ENCODE measurements around the gene KBTBD6. TPM values are rescaled to one million over a fixed set of nuclear protein-coding genes. Genes with fewer than 3 reads are reported as not detected.

KBTBD6 gene
- total RNA-seq, 1 experiment from 2014 or later, result 8.2 TPM

DNA sequence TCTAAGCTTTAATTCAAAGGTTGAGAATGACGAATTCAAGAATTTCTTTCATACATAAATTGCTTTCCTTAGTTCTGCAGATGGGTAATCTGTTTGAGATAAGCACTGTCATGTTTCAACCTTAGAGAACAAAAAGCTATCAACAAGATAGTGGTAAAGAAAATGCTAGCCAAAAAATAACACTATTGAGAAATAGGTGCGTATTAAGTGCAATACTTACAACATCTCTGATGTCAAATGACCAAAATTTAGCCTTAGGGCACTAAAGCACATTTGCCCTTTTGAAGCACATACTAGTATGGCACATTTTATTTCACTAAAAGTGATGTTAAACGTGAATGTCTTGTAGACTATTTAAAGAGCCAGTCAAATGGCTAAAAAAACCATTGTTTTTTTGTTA lies 4.9 kb downstream of the KBTBD6 start:
- ChIA-PET CTCF (no interaction called here), POLR2A (interaction anchor here (0.7 to 2.5 kb wide), 7 partner anchors 9 to 67 kb away, joined by 3 to 9 read pairs (median 4); partner anchors contain the start of gene WBP4)
- no peaks in the 10 kb centered on the region for H3K9me3 Mint-ChIP-seq (ENCODE audit: unreplicated experiment)
- H3K27me3 Mint-ChIP-seq (ENCODE audit: insufficient read depth, unreplicated experiment), result no peaks in the 10 kb centered on the region
- intact Hi-C loops (cut with micrococcal nuclease), result no loop called here
- peak; percentile 58 for DNase-seq (ENCODE audit: unreplicated experiment)
- BruUV-seq (replicated peaks), result no TSS peak
- H3K4me3 Mint-ChIP-seq (ENCODE audit: unreplicated experiment), result peak overlapping the region; percentile 30
- H3K4me1 Mint-ChIP-seq (ENCODE audit: insufficient read depth, unreplicated experiment), result peaks cover 22% of the 10 kb centered on the region
- peaks cover 11% of the 10 kb centered on the region for H3K36me3 Mint-ChIP-seq (ENCODE audit: insufficient read depth, unreplicated experiment)
- TF ChIP-seq, protein P1, sequence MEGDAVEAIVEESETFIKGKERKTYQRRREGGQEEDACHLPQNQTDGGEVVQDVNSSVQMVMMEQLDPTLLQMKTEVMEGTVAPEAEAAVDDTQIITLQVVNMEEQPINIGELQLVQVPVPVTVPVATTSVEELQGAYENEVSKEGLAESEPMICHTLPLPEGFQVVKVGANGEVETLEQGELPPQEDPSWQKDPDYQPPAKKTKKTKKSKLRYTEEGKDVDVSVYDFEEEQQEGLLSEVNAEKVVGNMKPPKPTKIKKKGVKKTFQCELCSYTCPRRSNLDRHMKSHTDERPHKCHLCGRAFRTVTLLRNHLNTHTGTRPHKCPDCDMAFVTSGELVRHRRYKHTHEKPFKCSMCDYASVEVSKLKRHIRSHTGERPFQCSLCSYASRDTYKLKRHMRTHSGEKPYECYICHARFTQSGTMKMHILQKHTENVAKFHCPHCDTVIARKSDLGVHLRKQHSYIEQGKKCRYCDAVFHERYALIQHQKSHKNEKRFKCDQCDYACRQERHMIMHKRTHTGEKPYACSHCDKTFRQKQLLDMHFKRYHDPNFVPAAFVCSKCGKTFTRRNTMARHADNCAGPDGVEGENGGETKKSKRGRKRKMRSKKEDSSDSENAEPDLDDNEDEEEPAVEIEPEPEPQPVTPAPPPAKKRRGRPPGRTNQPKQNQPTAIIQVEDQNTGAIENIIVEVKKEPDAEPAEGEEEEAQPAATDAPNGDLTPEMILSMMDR (IDR thresholded peaks at IDR 0.05; ENCODE audit: unreplicated experiment), result no peak
- H3K27ac Mint-ChIP-seq (ENCODE audit: low read depth, unreplicated experiment), result peak overlapping the region; percentile 50

DNA sequence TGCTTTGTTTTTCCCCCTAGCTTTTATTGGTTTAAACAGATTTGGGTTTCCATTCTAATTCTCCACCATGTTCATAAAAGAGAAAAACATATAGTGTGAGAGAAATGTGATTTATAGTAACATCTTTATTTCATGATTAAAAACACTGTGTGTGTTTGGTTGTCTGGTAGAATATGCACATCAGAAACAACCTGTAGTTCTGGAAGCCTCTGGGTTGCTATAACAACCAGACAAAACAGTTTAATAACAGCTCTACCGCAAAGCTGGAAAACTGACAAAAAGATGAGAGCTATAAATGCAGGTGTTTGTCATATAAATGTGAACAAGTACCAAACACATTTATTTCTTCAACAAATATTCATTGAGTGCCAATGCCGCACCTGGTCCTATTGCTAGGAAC lies 9.8 kb downstream of the KBTBD6 start:
- Mint-ChIP-seq H3K27ac (ENCODE audit: low read depth, unreplicated experiment) (no peak overlapping the region), H3K4me1 (ENCODE audit: insufficient read depth, unreplicated experiment) (peaks cover 4% of the 10 kb centered on the region), H3K27me3 (ENCODE audit: insufficient read depth, unreplicated experiment) (no peaks in the 10 kb centered on the region), H3K4me3 (ENCODE audit: unreplicated experiment) (no peak overlapping the region), H3K36me3 (ENCODE audit: insufficient read depth, unreplicated experiment) (peaks cover 11% of the 10 kb centered on the region), H3K9me3 (ENCODE audit: unreplicated experiment) (no peaks in the 10 kb centered on the region)
- POLR2A ChIA-PET, result interaction anchor here (0.5 kb wide), 1 partner anchor 11 kb away, joined by 3 read pairs; no protein-coding TSS in a partner anchor
- intact Hi-C loops (cut with micrococcal nuclease), result no loop called here
- TF ChIP-seq, protein P1 (IDR thresholded peaks at IDR 0.05; ENCODE audit: unreplicated experiment), result no peak
- no TSS peak for BruUV-seq (replicated peaks)
- CTCF ChIA-PET, result interaction anchor here (0.5 kb wide), 1 partner anchor 152 kb away, joined by 3 read pairs; no protein-coding TSS in a partner anchor
- DNase-seq (ENCODE audit: unreplicated experiment), result no peak

DNA sequence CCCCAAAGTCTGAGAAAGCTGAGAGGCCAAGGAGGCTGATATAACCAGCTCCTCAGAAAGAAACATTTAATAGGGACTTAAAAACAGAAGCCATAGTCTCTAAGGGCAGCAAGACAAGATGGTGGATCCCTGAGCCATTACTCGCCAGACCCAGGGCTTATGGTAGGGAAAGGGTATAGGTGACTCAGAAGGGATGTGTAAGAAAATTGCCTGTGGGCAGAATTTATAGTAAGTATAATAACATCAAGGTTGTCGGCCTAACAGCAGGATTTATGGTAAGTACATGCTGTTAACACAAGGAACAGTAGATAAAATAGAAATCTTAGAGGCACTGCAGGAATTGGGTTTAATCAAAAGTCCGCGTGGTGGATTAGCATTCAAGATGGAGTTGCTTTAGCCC lies 14.7 kb downstream of the KBTBD6 start:
- Mint-ChIP-seq H3K4me3 (ENCODE audit: unreplicated experiment) (no peak overlapping the region), H3K36me3 (ENCODE audit: insufficient read depth, unreplicated experiment) (no peaks in the 10 kb centered on the region), H3K27ac (ENCODE audit: low read depth, unreplicated experiment) (no peak overlapping the region), H3K4me1 (ENCODE audit: insufficient read depth, unreplicated experiment) (no peaks in the 10 kb centered on the region), H3K27me3 (ENCODE audit: insufficient read depth, unreplicated experiment) (no peaks in the 10 kb centered on the region), H3K9me3 (ENCODE audit: unreplicated experiment) (no peaks in the 10 kb centered on the region)
- POLR2A ChIA-PET, result interaction anchor here (1.1 to 1.7 kb wide), 2 partner anchors 9 to 57 kb away, joined by 4 read pairs; partner anchors contain the start of gene WBP4
- TF ChIP-seq, protein P1 (IDR thresholded peaks at IDR 0.05; ENCODE audit: unreplicated experiment), result no peak
- intact Hi-C loops (cut with micrococcal nuclease), result no loop called here
- BruUV-seq (replicated peaks), result no TSS peak
- peak; percentile 43 for DNase-seq (ENCODE audit: unreplicated experiment)
- CTCF ChIA-PET, result interaction anchor here (0.6 to 1.4 kb wide), 4 partner anchors 36 to 105 kb away, joined by 3 to 4 read pairs (median 4); no protein-coding TSS in a partner anchor

DNA sequence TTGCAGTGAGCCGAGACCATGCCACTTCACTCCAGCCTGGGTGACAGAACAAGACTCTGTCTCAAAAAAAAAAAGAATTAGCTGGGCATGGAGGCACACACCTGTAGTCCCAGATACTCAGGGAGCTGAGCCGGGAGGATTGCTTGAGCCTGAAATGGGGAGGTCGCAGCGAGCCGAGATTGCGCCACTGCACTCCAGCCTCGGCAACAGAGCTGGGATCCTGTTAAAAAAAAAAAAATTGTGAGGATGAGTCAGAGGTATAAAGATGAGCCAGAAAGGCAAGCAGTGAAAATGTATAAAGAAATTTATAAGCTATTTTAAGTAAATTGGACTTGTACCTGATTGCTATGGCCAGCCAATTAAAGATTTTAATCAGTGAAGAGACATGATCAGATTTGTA lies 21.1 kb downstream of the KBTBD6 start:
- peak; percentile 72 for DNase-seq (ENCODE audit: unreplicated experiment)
- Mint-ChIP-seq H3K27ac (ENCODE audit: low read depth, unreplicated experiment) (peak overlapping the region; percentile 49), H3K9me3 (ENCODE audit: unreplicated experiment) (no peaks in the 10 kb centered on the region), H3K36me3 (ENCODE audit: insufficient read depth, unreplicated experiment) (no peaks in the 10 kb centered on the region), H3K4me3 (ENCODE audit: unreplicated experiment) (no peak overlapping the region), H3K4me1 (ENCODE audit: insufficient read depth, unreplicated experiment) (peaks cover 5% of the 10 kb centered on the region), H3K27me3 (ENCODE audit: insufficient read depth, unreplicated experiment) (no peaks in the 10 kb centered on the region)
- BruUV-seq (replicated peaks), result no TSS peak
- TF ChIP-seq, protein P1 (IDR thresholded peaks at IDR 0.05; ENCODE audit: unreplicated experiment), result no peak
- intact Hi-C loops (cut with micrococcal nuclease), result no loop called here
- POLR2A ChIA-PET, result interaction anchor here (0.6 to 1.5 kb wide), 10 partner anchors 11 to 1894 kb away, joined by 3 to 5 read pairs (median 3); partner anchors contain the start of gene WBP4
- CTCF ChIA-PET, result interaction anchor here (0.7 to 1.5 kb wide), 2 partner anchors 37 to 85 kb away, joined by 4 read pairs; no protein-coding TSS in a partner anchor
